Liver (tissue), 3 donors: ENCODE data around the gene TTC39C.

ENCODE experiments used
- CTCF ChIP-seq: fragments of 150-350 bp; IDR thresholded peaks from 2 replicates; pipeline ENCODE4 v1.5.1; 2017; ENCODE audit warnings: improper control_type of control experiment, low read depth, low read length; ENCODE audit not compliant: missing input control
- GABPA ChIP-seq, 2 donors: IDR thresholded peaks in 1 of 2; conservative IDR thresholded peaks in 1 of 2; 2 replicates each; pipeline ENCODE4 v1.6.1; 2016; ENCODE audit warnings: antibody characterized with exemption in 2 of 2, mild to moderate bottlenecking in 1 of 2, moderate library complexity in 1 of 2
- JUND ChIP-seq, 2 donors: IDR thresholded peaks; 2 replicates each; pipeline ENCODE4 v1.6.1; 2016; ENCODE audit warnings: antibody characterized with exemption in 2 of 2
- YY1 ChIP-seq: IDR thresholded peaks from 2 replicates; pipeline ENCODE4 v1.6.1; 2016; ENCODE audit warnings: antibody characterized with exemption, mild to moderate bottlenecking
- TF ChIP-seq, protein P1 (sequence below): IDR thresholded peaks from 2 replicates; pipeline ENCODE4 v1.6.1; 2016; ENCODE audit warnings: antibody characterized with exemption
- donor health status: healthy.
- donor health status: healthy.

GRCh38 chr18:23981369-23981980 is 33.1 kb upstream of the TTC39C start:
- TF ChIP-seq CTCF, result no peak
- no peak for TF ChIP-seq YY1
- TF ChIP-seq JUND (IDR thresholded peaks at IDR 0.05), result no peak
- no peak for TF ChIP-seq GABPA (IDR thresholded peaks at IDR 0.05 in 1 of 2, conservative IDR thresholded peaks at IDR 0.05 in 1 of 2)
- TF ChIP-seq, protein P1, sequence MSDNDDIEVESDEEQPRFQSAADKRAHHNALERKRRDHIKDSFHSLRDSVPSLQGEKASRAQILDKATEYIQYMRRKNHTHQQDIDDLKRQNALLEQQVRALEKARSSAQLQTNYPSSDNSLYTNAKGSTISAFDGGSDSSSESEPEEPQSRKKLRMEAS, result no peak
